Measurements from ENCODE around the gene MLXIP.
"Not testable (repeated sequence)": the region's sequence is repeated elsewhere in the genome, so short reads cannot be mapped to it uniquely, and the experiment has no call there.

The MLXIP gene

DNA sequence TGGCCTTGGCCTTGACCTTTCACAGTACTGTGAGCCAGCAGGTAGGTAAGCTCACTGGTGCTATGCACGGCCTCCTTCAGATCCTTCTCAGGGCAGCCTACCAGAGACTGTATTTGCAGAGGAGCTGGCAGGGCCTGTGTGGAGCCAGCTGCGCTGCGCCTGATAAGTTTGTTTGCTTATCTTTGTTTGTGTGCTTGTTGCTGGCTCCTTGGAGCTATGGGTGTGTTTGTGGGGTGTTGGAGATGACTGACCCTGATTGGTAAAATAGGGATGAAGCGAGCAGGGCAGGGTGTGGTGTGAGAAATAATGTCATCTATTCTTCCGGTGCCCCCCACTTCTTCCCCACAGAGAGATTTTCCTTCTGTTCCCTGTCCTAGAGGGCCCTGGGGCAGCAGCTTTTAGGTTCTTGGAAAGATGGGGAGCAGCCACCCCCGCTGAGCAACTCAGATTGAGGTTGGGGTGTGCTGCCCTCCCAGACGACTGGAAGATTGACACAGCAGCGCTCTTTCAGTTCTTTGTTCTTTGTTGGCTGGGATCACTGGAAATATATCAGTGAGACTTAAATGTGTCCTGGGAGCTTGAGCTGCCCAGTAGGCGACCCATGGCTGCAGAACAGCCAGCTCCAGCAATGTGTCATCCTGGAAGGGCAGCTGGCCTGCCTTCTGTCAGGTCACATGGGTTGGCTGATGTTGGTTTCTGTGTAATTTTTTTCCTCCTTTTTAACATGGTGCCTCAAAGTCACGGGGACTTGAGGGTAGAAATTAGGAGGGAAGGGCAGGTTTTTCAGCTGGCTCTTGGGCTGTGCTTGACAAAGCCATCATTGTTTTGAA, 19.6 kb downstream of the MLXIP start:
- DNase-seq: no peak

DNA sequence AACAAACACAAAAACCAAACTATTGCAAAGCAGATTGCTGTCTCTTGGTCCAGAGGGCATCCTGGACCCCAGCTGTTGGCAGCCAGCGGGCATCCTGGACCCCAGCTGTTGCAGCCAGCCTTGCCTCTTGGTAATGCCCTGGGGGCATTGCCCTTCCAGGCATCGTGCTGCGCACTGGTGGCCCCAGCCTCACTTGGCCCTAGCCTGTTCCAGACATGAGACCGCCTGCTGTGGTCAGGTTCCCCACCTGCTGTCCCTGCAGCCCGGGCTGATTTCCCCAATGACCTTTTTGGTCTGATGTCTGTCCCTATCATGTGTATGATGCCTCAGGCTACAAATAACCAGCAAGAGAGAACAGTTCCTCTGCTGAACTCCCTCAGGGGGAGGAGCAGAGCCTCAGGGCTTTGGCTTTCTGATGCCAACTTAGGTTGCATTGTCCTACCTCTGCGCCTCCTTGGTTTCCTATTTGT, 20.8 kb downstream of the MLXIP start:
- DNase-seq: no peak

DNA sequence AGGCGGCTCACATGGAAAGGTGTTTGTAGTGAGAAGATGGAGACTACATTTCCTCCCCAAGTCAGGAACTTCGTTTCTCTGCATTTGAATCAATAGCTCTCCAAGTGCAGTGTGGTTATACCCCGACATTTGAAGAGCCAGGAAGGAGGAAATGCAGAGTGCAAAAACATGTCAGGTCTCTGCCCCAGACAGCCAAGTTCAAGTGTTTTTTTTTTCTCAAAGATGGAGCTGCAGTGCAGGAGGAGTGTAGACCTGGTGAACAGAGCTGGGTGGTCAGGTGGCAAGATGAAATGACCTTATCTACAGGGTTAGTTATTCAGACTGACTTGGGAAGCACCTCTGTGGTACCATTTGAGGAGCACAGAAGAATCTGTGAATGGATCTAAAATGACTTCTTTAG, 21.3 kb downstream of the MLXIP start:
- DNase-seq: no peak

DNA sequence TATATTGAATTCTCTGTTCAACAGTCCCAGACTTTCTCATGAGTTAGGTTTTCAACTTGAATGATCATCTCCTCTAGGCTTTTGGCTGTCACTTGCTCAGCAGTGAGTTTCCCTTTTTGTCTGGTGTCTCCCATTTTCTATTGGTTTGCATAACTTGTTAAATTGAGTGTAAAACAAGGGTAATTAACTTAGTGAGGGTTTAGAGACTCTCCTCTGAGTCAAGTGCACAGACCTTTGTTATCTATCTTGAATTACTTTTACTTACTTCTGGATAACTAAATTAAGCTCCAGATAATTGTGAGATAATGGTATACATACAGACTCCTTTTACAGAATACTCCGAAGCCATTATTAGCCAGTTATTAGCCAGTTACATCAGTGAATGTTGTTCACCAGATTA, 22.0 kb downstream of the MLXIP start:
- no peak for DNase-seq

DNA sequence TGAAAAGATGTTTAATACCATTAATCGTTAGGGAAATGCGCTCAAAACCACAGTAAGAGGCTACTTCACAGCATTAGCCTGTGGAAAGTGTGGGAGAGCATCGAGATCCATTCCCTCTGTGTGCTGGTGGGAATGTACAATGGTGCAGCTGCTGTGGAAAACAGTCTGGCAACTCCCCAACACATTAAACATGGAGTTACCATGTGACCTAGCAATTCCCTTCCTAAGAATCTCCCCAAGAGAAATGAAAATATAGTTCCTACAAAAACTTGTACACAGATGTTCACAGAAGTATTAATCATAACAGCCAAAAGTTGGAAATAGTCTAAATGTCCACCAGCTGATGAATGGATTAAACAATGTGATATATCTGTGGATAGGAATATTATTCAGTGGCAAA, 23.8 kb downstream of the MLXIP start:
- no peak for DNase-seq

DNA sequence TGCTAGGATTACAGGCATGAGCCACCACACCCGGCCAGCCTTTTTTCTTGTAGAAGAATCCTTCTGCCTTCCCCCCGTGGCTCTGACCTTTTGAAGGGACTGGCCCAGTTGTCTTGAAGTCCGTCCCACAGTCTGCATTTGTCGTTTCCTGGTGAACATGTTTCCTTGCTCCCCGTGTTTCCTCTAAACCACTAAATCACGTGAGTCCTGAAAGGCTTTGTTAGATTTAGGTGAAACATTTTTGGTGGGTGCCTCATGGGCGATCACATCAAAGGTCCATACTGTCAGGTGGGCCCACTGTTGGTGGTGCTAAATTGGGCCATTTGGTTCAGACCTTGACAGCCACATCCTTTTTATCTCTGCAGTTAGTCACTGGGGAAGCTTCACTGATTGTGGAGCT, 26.3 kb downstream of the MLXIP start:
- no peak for DNase-seq

DNA sequence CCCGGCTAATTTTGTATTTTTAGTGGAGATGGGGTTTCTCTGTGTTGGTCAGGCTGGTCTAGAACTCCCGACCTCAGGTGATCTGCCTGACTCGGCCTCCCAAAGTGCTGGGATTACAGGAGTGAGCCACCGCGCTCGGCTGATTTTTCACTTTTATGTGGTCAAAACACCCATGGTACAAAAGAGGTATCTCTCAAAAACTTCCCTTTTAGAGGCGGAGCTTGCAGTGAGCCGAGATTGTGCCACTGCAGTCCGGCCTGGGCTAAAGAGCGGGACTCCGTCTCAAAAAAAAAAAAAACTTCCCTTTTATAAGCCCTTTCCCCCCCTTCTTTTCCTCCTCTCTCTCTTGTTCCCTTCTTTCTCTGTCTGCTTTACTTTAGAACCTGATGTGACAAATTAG, 26.9 kb downstream of the MLXIP start:
- DNase-seq: not testable (repeated sequence)

DNA sequence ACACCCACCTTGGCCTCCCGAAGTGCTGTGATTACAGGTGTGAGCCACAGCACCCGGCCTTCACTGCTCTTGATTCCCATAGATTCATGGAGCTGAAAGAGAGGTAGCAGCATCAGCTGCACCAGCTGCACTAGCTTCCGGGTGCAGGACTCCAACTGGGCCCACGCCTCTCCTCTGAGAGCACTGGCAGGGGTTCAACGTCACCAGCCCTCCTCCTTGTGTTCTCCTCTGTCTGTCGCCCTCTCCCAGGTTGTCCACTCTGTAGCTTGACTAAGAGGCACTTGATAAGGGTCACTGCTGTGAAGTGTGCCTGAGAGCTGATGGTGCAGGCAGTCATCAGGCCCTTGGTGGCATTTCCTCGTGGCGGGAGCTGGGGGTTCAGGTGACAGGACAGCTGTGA, 28.3 kb downstream of the MLXIP start:
- DNase-seq: no peak

DNA sequence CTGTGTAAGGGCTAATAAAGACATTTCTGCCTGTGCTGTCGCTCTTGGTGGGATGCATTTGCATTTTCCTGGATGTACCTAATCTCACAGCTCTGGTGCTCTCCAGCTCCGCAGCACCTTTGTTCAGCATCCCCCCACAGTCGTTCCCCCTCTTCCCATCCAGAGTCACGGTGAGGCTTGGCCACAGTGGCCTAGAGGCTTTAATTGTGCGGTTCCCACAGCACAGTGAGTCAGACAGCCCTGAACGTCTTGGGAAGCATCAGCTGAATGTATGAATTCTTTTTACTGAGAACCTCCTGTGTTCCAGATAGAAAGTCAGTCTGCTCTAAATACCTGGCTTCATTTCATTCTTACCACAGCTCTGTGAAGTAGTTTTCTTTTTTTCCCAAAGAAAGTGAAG, 28.7 kb downstream of the MLXIP start:
- no peak for DNase-seq

DNA sequence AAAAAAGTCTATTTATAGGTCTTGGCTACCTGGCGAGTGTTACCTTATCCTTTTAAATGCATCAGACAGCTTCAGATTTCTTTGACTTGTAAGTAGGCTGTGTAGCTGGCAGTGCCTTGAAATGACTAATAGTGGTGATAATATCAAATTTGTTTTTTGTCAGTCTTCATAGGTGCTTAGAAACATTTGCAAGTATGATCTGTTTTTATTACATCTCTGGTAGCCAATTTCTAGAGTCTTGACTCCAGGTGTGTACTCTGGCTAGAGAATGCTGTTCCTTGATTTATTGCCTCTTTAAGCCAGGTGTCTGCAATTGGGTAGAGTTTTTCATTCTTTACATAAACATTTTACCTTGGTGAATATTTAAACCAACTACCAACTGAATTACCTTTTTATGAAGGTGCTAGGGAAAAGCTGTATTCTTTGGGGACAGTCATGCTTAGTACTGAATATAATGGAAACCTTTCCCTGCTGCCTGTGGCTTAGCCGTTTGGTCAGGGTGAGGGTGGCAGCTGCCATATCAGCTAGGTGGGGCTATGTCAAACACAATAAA, 32.6 kb downstream of the MLXIP start:
- no peak for DNase-seq

DNA sequence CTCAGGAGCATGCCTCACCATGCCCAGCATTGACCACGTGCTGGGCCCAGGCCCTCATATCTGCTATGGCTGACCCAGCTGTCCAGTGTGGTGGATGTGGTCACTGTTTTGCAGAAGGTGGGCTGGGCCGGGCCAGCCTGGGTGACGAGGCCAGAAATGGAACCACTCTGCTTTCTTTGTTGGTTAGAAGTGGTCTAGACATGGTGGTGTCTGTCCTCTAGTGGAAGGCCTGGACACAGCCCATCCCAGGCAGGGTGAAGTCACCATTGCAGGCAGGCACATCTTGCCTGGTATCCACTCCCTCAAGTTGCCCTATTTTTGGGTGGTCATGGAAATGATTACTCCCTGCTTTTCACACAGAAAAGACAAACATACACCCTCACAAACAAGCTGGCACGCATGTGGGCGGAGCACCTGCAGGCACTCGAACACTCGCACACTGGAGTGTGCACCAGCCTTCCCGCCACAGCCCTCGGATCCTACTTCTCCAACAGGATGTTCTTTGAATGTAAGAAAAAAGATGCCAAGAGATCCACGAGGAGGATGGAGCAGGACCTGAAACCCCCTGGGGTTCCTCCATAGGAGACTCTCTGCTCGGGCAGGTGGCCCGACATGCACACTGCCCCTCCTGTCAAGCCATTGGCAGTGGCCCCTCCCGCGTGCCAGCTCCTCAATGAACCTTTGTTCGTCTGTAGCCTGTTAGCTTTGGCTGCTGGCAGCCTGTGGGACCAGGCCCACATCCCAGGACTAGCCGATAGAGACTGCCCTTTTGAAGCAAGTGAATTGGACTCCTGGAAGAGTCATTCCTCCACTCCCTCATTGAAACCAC, 38.4 kb downstream of the MLXIP start:
- no peak for DNase-seq

DNA sequence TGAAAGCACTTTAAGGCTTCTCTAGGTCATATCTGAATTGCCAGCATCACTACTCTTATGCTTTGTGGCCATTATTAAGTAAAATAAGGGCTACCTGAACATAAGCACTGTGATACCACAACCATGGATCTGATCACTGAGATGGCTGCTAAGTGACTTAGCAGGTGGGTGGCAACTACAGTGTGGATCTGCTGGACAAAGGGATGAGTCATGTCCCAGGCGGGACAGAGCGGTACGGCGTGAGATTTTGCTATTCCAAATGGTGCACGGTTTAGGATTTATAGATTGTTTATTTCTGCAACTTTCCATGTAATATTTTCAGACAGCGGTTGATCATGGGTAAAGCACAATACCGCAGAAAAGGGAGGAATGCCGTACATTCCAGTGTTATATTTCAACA, 39.4 kb downstream of the MLXIP start:
- DNase-seq: no peak

DNA sequence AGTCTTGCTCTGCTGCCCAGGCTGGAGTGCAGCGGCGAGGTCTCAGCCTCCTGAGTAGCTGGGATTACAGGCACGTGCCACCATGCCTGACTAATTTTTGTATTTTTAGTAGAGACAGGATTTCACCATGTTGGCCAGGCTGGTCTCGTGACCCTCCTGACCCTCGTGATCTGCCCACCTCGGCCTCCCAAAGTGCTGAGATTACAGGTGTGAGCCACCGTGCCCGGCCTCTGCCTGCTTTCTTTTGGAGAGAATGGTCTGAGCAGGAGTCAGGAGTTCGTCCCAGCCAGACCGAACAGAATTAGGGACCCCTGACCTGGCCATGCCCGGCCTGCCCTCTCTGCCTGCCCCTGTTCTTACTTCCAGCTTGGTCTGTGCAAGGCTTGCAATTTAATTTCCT, 42.8 kb downstream of the MLXIP start:
- DNase-seq: not testable (repeated sequence)

DNA sequence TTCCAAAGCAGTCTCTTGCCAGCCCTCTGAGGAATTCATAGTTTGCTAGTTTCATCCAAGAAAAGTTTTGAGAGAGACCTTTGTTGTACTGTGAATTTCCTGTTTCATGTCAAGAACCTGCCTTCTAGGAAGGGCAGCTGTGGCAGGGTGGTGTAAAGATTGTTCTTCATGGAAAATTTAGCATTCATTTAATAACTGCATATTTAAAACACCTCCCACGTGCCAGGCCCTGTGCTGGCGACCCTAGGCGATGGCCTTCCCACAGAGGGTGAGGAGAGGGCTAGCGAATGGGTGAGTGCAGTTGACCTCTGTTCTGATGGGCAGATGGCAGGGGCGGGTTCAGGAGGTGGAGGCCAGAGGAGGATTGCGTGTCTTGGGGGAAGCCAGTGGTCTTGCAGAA, 43.2 kb downstream of the MLXIP start:
- no peak for DNase-seq

DNA sequence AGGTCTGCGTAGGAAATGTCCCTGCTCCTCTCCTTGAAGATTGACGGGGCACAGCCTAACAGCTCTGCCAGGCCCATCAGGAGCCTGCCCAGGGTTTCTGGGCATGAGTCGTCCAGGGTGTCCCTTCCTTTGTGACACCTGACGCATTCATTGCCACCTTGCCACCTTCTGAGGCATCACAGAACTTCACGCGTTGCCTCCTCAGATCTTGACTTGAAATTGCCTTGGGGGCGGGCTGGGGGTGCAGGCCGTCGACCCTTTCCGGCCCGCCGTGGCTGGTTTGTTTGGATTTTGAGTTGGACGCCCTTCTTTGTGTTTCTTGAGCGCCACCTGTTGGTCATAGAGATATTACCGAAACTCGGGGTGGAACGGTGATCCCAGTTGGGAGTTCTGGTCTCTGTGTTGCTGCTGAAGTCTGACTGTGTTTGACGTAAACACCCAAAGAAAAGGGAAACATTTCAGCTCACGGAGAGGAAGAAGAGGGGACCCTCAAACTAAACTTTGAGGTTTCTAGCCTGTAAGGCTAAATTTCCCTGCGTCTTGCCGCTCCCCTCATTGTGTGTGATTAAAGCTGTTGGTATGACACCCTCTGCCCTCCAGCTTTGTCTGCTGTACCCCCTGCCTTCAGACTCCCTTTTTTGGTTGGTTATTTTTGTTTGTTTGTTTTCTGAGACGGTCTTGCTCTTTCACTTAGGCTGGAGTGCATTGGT, 44.6 kb downstream of the MLXIP start:
- DNase-seq: peak; percentile 69

DNA sequence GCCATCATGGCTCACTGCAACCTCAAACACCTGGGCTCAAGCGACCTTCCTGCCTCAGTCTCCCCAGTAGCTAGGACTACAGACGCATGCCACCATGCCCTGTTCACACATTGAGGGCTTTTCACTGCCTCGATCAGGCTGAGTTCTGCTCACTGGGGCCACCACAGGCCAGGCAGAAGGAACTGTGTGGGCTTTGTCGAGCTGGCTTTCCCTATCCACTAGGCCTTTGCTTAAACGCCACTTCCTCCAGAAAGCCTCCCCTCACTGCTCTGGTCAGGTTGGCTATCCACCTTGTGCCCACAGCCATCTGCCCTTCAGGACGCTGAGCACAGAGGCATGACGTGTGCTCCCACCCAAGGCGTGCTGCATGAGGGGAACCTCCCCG, 45.2 kb downstream of the MLXIP start:
- no peak for DNase-seq

DNA sequence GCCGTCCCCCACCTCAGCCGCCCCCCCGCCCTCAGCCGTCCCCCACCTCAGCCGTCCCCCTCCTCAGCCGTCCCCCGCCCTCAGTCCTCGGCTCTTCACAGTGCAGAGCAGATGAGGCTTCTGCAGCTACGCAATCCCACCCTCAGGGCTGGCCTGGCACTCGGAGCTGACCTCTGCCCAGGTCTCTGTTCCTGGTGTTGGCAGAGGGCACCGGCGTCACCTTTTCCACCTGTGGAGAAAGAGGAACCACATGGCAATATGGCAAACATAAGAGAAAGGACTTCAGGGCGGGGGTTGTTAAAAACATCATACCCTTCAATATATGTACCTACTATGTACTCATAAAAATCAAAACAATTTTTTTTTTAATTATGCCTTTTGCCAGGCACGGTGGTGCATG, 45.8 kb downstream of the MLXIP start:
- no peak for DNase-seq

DNA sequence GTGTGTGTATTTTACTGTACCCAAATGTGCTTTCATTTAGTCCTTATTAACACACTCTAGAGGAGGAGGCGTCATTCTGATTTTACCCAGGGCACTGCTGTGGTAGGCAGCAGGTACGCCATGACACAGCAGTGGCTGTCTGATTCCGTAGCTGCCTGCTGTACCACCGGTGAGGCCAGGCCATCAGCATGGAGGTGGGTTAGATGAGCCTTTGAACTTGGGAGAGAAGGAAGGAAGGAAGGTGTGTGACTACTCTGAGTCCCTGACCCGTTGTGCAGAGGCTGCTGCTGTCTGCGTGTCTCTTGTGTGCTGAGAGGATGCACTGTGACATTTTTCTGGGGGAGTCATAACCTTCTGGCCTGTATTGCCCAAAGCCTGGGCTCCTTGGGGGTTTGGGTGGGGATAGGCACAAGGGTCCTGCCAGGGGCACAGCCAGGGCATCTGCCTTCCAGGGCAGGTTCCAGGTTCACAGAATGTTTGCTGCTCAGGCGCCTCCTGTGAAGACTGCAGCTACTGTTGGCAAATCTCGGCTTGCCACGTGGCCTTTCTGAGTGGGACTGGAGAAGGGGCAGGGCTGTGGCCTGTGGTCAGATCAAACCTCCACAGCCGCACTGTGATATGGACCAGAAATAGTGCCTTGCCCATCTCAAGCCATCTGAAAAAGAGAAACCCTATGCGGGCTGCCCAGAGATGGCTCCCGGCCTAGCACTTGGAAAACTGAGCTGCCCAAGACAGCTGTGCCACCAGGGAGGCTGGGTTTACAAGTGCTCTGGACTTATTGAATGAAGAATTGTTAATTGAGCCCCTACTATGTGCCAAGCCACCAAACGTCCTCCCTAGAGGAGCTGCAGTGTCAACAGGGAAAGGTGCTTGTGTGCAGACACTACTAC, 47.1 kb downstream of the MLXIP start:
- DNase-seq: no peak

DNA sequence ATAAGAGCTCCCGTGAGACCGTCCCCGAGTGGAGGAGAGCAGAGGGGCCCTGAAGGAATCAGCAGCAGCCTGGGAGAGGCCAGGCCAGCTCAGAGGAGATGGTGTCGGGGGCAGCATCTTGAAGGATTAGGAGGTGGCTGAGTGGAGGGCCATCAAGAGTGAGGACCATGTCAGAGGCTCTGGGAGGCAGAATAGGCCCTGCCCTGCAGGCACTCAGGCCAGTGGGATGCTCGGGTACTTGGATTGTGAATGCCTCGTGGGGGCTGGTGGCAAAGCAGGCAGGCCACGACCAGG, 47.7 kb downstream of the MLXIP start:
- DNase-seq: no peak

DNA sequence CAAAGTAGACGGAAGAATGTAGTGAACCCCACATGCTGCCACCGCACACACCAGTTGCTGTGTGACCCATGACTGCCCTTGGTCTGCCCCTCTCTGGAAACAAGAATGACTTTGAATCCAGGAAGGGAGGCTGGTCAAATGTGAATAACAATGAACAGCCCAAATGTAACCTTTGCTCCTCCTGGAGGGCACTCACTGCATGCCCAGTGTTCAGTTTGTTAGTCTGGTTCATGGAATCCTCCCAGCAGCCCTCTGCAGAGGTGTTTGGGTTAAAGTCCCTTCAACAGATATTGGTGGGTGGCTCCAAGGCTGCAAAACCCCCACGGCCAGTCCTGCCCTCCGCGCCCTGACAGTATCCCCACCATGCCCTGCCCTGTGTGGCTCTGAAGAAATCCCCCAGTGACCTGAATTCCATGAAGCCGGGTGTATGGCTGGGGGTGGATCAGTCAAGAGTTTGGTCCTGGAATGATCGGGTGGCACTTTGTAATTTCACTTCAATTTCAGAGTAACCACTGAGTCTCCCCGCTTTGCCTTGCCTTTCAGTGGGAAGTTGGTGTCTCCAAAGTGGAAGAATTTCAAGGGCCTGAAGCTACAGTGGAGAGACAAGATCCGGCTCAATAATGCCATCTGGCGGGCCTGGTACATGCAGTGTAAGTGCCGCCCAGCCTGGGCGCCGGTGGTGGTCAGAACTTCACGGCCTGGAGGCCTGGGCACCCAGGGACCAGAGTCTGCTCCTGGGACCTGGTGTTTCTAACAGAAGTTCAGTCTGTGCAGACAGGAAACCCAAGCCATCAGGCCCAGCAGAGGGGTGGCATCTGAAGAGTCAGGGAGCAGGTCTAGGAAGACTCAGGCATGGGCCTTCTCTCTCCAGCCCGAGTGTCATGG, 48.4 kb downstream of the MLXIP start:
- no peak for DNase-seq

DNA sequence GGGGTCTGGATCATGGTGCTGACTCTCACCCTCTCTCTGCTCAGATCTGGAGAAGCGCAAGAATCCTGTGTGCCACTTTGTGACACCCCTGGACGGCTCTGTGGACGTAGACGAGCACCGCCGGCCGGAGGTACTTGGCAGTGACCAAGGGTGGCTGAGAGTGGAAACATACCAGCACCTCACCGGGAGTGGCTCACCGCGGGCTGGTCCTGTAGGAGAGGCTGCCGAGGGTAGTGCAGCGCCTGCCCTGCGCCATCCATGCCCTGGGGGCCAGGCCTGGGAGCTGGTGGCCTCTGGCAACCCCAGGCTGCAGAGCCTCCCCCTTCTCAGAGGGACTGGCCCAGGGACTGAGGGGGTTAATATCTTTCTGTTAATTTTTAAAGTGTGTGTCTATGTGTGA, 49.3 kb downstream of the MLXIP start:
- DNase-seq: no peak

All from activated CD4-positive, alpha-beta T cell treated with anti-CD3 and anti-CD28 coated beads, Interleukin-2, amount 50 U/mL, for 1 hour (primary cell).